SIG-M5 treated with dmso at 0.1 percent for 504 hours (cell line): ENCODE data around the gene CAB39L.
"Not testable (repeated sequence)": the region's sequence is repeated elsewhere in the genome, so short reads cannot be mapped to it uniquely, and the experiment has no call there.

ENCODE experiments used
- DNase-seq: peaks from one replicate; lab custom pipeline; 2025; ENCODE audit not compliant: unreplicated experiment; lab: John Stamatoyannopoulos, UW

Gene CAB39L

DNA sequence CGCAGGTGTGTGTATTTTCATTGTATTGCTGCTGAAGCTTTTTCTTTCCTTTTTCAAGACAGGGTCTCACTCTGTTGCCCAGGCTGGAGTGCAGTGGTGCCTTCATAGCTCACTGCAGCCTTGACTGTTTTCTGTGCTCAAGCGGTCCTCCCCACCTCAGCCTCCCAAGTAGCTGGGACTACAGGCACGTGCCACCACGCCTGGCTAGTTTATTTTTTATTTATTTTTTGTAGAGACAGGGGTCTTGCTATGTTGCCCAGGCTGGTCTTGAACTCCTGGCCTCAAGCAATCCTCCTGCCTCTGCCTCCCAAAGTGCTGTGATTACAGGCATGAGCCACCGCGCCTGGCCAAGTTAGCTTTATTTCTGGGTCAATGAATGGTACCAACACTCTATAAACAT, 149.1 kb downstream of the CAB39L start:
- DNase-seq: not testable (repeated sequence)

DNA sequence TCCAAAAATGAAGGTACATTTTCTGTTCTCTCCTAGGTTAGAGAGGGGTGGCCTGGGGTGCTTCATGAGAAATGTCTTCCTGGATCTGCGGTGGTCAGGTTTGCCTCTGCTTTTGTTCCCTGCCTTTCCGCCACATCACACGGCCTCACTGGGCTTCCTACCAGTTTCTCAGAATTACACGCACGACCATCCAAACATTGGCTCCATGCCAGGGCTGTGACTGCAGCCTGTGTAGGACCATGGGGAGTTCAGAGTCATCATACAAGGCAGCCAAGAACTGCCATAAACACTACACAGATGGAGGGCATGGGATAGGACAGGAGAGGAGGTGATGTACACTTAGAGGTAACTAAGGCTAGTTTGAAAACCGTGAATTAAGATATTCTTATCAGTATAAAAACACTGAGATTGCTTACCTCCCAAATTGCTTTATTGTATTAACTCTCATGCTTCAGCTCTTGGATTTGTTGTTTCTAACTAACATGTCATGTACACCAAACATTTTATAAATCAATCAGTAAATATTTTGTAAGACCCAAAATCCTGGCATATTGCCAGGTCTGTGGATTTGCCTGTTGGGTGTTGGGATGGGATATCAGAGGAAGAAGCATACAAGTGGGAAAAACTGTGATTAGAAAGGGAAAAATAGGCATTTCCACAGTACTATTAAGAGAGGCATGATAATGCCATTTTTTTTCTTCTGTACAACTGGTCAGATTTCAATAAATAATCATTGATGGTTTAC, 150.9 kb downstream of the CAB39L start:
- no peak for DNase-seq

DNA sequence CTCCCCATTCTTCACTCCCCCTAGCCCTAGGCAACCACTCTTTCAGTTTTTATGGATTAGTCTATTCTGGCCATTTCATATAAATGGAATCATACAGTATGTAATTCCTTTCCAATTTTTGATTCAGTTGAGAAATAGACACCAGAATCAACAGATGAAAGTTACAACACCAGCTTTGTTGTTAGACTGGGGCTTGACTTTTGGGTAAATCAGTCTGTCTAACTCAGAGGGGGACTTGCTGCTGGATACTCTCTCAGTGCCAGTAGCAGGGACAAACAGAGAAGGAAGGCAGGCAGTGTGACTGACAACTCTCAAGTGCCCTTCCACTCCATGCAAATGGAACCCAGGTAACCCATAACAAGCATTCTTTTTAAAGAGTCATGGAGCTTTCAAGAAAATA, 155.4 kb downstream of the CAB39L start:
- no peak for DNase-seq

DNA sequence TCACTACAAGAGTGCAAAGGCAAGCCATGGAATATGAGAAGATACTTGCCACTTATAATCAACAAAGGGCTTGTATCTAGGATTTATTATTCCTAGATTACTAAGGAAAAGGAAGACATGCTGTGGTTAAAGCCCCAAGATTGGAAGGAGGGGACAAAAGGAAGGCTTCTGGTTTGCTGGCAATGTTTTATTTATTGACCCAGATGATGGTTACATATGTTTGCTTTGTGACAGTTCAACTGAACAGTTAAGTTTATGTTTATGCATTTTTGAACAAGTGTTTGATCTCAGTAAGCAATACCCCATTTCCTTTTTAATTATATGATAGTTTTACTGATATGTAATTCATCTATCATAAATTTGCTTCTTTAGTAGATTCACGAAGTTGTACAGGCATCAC, 155.9 kb downstream of the CAB39L start:
- no peak for DNase-seq

DNA sequence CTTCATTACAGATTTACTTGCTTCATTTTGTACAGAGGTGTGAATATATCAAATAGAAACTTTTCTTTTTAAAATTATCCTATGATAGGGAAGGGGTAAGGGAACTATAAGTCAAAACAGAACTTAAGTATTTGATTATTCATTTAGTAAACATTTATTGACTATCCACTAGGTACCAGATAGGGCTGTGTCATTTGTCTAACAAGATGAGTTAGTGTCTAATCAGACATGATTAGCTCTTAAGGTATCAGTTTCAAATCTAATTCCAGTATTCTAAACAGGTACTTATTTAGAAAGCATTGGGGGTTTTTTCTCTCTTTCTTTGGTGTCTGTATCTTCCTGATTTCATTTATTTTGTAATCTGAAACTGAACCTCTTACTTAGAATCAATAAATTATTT, 164.0 kb downstream of the CAB39L start:
- no peak for DNase-seq

DNA sequence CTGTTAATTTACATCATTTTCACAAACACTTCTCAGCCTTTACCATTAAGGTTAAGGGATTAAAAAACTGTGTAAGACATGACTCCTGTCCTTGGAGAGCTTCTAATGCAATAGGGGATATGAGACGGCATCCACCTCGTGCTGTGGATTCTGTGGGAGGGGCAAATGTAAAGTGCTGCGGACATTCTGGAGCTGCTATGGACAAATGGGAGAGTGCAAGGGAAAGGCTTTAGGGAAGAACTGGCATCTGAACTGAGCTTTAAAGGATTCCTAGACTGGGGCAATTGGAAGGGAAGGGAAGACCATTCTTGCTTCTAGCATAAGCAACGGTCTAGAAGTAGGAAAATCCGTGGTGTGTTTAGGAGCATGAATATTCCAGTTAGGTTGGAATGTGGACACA, 164.8 kb downstream of the CAB39L start:
- DNase-seq: no peak

DNA sequence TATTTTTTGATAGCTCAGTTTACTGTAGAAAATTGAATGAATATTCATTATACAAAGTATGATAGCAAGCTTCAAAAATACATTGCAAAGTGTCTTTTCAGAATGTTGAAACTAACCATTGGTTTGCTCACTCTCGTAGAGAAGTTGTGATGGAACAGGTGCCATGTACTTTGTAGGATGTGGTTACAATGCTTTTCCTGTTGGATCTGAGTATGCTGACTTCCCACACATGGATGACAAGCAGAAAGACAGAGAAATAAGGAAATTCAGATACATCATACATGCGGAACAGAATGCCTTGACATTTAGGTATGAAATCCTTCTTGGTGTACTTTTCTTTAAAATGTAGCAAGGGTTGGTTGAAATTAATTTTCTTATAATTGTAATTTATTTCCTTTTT, 165.7 kb downstream of the CAB39L start:
- DNase-seq: no peak

DNA sequence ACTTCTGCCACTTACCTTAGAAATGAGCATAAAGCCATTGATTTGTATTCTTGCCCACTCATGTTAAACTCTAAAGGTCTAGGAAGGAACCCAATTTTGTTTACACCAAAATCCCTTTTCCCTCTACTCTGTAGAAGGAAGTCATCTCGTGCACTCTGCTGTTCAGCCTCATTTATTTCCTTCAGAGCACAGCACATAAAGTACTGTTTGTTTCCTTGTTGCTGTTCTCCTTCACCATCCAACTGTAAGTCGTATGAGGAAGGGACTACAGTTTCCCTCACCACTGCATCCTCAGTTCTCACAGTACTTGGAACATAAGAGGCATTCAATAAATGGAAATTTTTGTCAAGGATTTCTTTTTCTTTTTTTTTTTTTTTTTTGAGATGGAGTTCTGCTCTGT, 171.6 kb downstream of the CAB39L start:
- no peak for DNase-seq

DNA sequence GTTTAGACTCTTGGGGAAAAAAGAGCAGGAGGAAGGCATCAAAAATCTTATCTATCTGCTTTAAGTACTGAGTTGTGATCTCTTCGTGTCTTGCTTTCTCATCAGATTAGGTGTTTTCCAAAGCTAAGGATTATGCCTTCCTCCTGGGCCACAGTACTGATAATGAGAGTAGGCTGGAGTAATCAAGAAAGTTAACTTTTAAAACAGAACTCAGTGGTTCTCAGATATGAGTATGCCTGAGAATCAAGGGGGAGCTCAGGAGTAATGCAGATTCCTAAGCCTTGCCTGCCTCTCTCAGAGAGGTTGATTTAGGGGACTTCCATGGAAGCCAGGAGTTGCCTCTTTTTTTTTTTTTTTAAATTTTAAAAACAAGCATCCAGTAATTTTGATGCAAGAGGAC, 172.6 kb downstream of the CAB39L start:
- DNase-seq: no peak

DNA sequence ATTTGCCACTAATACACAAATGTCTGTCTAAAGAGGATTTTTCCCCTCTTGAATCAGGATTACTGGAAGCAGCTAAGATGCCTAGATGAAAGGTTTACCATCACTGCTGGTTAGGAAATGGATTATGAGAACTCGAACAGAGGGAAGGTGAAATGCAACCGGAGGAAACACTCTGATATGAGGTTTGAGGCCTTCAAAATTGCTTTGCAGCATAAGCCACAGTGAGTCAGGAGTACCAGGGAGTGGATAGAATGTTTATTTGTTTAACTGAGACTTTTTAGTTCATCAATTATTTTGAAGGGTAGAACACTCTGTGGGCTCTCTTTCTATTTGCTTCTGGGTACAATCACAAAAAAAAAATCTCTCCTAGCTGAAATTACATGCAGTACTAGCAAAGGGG, 178.0 kb downstream of the CAB39L start:
- DNase-seq: no peak

DNA sequence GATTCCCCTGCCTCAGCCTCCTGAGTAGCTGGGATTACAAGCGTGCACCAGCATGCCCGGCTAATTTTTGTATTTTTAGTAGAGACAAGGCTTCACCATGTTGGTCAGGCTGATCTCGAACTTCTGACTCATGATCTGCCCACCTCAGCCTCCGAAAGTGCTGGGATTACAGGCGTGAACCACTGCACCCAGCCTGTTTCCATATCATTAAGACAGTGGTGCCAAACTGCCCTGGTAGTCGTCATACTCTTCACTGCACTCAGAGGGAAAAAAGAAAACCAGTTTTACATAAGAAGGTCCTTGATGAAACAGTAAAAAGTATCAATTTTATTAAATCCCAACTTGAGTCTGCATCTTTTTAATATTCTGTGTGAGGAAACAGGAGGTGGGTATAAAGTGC, 181.2 kb downstream of the CAB39L start:
- no peak for DNase-seq

DNA sequence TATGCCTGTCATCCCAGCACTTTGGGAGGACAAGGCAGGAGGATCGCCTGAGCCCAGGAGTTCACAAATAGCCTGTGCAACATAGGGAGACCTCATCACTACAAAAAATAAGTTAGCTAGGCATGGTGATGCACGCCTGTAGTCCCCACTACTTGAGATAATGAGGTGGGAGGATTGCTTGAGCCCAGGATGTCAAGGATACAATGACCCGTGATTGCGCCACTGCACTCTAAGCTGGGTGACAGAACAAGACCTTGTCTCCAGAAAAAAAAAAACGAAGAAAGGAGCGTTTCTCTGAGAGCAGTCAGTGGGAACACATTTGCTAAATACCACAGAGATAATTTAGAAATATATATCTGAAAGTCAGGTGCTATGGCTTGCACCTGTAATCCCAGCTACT, 184.3 kb downstream of the CAB39L start:
- DNase-seq: no peak
